ENCODE results near the gene PCDH9.

The PCDH9 gene

DNA sequence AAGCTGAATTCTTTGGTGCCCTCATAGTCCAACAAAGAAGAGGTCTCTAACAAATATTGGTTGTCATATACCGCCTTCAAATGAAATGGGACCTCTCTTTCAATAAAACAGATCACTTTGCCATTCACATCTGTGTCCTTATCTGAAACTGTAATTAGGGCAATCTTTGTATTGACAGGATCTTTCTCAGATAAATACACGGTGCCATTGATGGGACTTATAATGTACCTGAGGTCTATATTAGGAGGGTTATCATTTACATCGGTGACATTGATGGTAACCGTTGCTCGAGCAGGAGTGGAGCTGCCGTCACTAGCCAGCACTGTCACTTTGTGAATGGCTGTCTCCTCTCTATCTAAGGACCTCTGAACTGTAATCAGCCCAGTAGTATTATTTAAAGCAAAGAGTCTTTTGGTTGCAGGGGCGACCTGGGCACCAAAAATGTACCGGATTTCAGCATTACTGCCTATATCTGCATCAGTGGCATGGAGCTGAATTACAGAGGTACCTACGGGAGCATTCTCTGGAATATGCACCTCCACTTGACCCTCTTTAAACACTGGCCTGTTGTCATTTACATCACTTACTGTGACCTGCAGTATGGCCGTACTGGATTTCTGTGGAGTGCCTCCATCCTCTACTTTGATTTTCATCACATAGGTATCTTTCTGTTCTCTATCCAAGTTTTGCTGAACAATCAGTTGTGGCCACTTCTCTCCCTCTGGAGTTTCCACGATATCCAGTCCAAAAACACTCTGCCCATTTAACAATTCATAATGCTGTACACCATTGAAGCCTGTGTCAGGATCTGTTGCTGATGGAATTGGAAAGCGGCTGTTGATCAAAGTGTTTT lies 2.8 kb downstream of the PCDH9 start:
- no peaks in the 10 kb centered on the region for H3K36me3 ChIP-seq (ENCODE audit: control insufficient read depth, insufficient read depth, low read length)
- no peak for DNase-seq (ENCODE audit: extremely low read depth, insufficient read length)
- peaks cover 4% of the 10 kb centered on the region; the same call in 1 of the 2 replicates for H3K27me3 ChIP-seq (replicated peaks; ENCODE audit: control insufficient read depth, insufficient read depth, low read length)
- H3K4me3 ChIP-seq (replicated peaks; ENCODE audit: low read depth, low read length) = no peak overlapping the region
- TF ChIP-seq, protein P1, sequence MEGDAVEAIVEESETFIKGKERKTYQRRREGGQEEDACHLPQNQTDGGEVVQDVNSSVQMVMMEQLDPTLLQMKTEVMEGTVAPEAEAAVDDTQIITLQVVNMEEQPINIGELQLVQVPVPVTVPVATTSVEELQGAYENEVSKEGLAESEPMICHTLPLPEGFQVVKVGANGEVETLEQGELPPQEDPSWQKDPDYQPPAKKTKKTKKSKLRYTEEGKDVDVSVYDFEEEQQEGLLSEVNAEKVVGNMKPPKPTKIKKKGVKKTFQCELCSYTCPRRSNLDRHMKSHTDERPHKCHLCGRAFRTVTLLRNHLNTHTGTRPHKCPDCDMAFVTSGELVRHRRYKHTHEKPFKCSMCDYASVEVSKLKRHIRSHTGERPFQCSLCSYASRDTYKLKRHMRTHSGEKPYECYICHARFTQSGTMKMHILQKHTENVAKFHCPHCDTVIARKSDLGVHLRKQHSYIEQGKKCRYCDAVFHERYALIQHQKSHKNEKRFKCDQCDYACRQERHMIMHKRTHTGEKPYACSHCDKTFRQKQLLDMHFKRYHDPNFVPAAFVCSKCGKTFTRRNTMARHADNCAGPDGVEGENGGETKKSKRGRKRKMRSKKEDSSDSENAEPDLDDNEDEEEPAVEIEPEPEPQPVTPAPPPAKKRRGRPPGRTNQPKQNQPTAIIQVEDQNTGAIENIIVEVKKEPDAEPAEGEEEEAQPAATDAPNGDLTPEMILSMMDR (IDR thresholded peaks at IDR 0.05; ENCODE audit: insufficient read depth, low read length, poor library complexity, severe bottlenecking) = no peak

DNA sequence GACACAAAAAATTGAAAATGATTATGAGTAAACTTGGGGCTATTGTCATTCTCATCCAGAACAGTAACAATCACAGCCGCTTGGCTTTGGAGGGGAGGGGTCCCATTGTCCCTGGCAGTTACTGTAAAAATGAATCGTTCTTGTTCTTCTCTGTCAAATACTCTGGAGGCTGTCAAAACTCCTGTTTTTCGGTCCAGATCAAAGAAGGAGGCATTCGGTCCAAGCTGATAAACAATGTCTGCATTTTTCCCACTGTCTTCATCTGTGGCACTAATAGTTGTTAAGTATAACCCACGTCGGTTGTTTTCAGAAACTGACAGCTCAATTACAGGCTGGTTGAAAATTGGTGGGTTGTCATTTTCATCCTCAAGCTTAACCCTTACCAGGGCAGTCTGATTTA lies 3.4 kb downstream of the PCDH9 start:
- Histone ChIP-seq H3K27me3 (replicated peaks; ENCODE audit: control insufficient read depth, insufficient read depth, low read length) (peaks cover 4% of the 10 kb centered on the region; the same call in 1 of the 2 replicates), H3K36me3 (ENCODE audit: control insufficient read depth, insufficient read depth, low read length) (no peaks in the 10 kb centered on the region), H3K4me3 (replicated peaks; ENCODE audit: low read depth, low read length) (no peak overlapping the region)
- TF ChIP-seq, protein P1 (IDR thresholded peaks at IDR 0.05; ENCODE audit: insufficient read depth, low read length, poor library complexity, severe bottlenecking) = no peak
- DNase-seq (ENCODE audit: extremely low read depth, insufficient read length) = no peak

DNA sequence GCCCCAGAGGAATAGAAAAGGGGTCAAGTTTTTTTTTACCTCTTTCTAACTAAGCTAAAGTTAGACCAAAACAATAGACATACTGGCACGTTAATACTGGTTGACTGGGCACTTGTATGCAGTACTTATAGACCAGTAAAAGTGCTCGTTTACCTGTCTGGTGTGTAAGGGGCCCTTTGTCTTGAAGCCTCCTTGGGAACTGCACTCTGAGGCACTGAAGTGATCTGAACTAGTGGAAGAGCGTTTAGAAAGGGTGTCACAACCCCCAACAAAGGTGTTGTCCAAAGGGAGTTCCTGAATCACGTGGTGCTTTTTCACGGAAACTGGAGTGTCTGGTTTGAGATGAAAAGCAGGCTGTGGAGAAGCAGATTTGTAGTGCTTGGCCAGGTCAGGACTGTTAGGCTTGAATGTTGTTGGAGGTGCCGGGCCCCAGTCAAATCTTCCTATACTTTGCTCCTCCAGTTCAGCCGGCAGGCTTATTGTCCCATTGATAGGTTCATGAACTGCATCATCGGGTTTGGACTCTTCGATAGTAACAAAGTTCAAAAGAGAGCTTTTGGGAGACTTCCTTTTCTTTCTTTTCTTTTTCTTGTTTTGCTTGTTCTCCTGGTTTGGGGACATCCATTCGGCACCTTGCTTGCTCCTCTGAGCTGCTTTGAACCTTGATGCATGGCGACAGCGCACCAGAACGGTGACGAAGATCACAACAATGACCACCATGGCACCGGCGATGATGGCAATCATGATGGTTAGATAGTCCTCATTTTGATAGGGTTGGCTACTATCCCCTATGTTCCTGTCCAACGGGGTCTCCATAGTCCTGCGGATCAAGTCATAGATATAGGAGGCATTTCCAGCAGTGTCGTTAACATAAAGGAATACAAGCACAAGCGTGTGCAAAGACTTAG lies 4.6 kb downstream of the PCDH9 start:
- TF ChIP-seq, protein P1 (IDR thresholded peaks at IDR 0.05; ENCODE audit: insufficient read depth, low read length, poor library complexity, severe bottlenecking) = no peak
- no peaks in the 10 kb centered on the region for H3K36me3 ChIP-seq (ENCODE audit: control insufficient read depth, insufficient read depth, low read length)
- peaks cover 1% of the 10 kb centered on the region; the same call in 1 of the 2 replicates for H3K27me3 ChIP-seq (replicated peaks; ENCODE audit: control insufficient read depth, insufficient read depth, low read length)
- no peak for DNase-seq (ENCODE audit: extremely low read depth, insufficient read length)
- H3K4me3 ChIP-seq (replicated peaks; ENCODE audit: low read depth, low read length) = no peak overlapping the region

DNA sequence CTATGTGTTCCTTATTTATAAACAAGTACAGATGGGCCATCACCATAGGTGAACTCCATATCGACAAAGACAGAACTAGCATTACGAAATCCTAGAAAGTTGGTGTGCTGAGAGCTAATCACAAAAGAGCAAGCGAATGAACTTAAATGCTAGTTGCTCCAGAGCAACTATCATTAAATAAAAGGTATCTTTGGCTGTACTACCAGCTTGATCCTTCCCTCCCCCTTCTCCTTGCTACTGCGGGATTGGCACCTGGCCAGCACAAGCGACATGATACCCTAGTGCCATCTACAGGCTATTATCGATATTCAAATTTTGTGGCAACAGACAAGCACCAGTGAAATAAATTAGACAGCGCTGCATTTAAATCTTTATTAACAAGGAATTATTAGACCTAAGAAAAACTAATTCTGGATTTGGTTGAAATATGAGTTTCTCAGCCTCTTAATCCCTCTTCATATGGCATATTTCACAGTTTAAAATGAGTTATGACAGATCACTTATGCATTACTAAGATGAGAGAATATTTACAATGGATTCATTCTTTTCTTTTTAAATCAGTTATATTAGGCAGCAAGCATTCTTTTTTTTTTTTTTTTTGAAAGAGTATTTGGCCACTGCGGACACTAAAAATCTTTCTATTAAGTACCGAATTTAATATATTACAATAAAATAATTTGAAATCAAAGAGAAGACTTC lies 5.8 kb downstream of the PCDH9 start:
- TF ChIP-seq, protein P1 (IDR thresholded peaks at IDR 0.05; ENCODE audit: insufficient read depth, low read length, poor library complexity, severe bottlenecking) = no peak
- Histone ChIP-seq H3K36me3 (ENCODE audit: control insufficient read depth, insufficient read depth, low read length) (no peaks in the 10 kb centered on the region), H3K4me3 (replicated peaks; ENCODE audit: low read depth, low read length) (no peak overlapping the region), H3K27me3 (replicated peaks; ENCODE audit: control insufficient read depth, insufficient read depth, low read length) (no peaks in the 10 kb centered on the region)
- no peak for DNase-seq (ENCODE audit: extremely low read depth, insufficient read length)

DNA sequence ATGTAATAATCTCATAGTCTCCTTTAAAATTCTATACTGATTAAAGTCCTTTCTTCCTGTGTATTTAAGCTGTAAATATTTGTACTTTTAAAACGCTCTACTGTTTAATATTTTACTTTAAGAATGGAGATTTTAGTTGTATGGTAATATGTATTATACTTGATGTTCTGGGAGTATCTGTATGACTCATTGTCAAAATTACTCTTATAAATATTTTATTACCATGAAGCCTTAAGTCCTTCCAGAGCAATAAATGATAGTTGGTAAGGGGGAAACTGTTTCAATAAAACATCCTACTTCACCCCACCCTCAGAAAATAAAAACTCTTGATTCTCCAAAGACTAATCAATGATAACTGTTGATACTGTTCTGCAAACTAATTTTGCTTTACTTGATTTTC lies 6.4 kb downstream of the PCDH9 start:
- Histone ChIP-seq H3K27me3 (replicated peaks; ENCODE audit: control insufficient read depth, insufficient read depth, low read length) (no peaks in the 10 kb centered on the region), H3K4me3 (replicated peaks; ENCODE audit: low read depth, low read length) (no peak overlapping the region), H3K36me3 (ENCODE audit: control insufficient read depth, insufficient read depth, low read length) (no peaks in the 10 kb centered on the region)
- DNase-seq (ENCODE audit: extremely low read depth, insufficient read length) = no peak
- TF ChIP-seq, protein P1 (IDR thresholded peaks at IDR 0.05; ENCODE audit: insufficient read depth, low read length, poor library complexity, severe bottlenecking) = no peak
